Fibroblast of lung (primary cell): ENCODE measurements around the gene MTREX.

Source experiments
- EZH2 ChIP-seq: IDR thresholded peaks from 2 replicates; pipeline ENCODE4 v1.5.1; 2012; ENCODE audit warnings: low read length, control low read depth, mild to moderate bottlenecking; ENCODE audit errors: missing control alignments
- TF ChIP-seq, protein P1 (sequence below), 2 donors: IDR thresholded peaks in 1 of 2; conservative IDR thresholded peaks in 1 of 2; 1 replicate in 1 of 2; 2 replicates in 1 of 2; pipeline ENCODE4 v1.5.1; 2011 to 2012; ENCODE audit warnings: low read length in 2 of 2, control low read depth in 1 of 2, inconsistent platforms in 1 of 2, low read depth in 1 of 2, mild to moderate bottlenecking in 1 of 2

DNA sequence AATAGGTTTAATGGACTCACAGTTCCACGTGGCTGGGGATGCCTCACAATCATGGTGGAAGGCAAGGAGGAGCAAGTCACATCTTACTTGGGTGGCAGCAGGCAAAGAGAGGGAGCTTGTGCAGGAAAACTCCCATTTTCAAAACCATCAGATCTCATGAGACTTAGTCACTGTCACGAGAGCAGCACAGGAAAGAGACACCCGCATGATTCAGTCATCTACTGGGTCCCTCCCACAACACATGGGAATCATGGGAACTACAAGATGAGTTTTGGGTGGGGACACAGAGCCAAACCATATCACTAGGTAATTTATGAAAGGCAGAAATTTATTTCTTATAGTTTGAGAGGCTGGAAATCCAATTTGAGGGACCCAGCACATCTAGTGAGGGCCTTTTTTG lies 40.0 kb downstream of the MTREX start:
- TF ChIP-seq, protein P1, sequence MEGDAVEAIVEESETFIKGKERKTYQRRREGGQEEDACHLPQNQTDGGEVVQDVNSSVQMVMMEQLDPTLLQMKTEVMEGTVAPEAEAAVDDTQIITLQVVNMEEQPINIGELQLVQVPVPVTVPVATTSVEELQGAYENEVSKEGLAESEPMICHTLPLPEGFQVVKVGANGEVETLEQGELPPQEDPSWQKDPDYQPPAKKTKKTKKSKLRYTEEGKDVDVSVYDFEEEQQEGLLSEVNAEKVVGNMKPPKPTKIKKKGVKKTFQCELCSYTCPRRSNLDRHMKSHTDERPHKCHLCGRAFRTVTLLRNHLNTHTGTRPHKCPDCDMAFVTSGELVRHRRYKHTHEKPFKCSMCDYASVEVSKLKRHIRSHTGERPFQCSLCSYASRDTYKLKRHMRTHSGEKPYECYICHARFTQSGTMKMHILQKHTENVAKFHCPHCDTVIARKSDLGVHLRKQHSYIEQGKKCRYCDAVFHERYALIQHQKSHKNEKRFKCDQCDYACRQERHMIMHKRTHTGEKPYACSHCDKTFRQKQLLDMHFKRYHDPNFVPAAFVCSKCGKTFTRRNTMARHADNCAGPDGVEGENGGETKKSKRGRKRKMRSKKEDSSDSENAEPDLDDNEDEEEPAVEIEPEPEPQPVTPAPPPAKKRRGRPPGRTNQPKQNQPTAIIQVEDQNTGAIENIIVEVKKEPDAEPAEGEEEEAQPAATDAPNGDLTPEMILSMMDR (conservative IDR thresholded peaks at IDR 0.05 in 1 of 2, IDR thresholded peaks at IDR 0.05 in 1 of 2; ENCODE audit: low read depth in 1 of 2, low read length in 2 of 2), result no peak
- no peak for TF ChIP-seq EZH2
